Activated CD8-positive, alpha-beta T cell treated with anti-CD3 and anti-CD28 coated beads for 36 hours (primary cell): ENCODE results near the gene SEPTIN10. TPM values are rescaled to one million over a fixed set of nuclear protein-coding genes. Genes with fewer than 3 reads are reported as not detected.

Experiments
- ATAC-seq: fragments of 200-7000 bp; cut with Tn5 transposase; one replicate; pipeline ENCODE4 v1.10.0; 2021; ENCODE audit warnings: mild to moderate bottlenecking, moderate library complexity
- CTCF ChIA-PET: fragments of 350-600 bp; sonication (Branson Sonifier 250); formaldehyde crosslinking; loops from one replicate; lab custom pipeline; 2021; ENCODE audit warnings: antibody characterized with exemption; lab: Charles Lee
- POLR2A ChIA-PET: fragments of 350-600 bp; sonication (Branson Sonifier 250); formaldehyde crosslinking; loops from one replicate; lab custom pipeline; 2021; ENCODE audit warnings: antibody characterized with exemption; lab: Charles Lee
- DNase-seq: peaks from one replicate; pipeline ENCODE4 v3.0.0-alpha.2; 2020
- H3K27ac Mint-ChIP-seq: one replicate; pipeline ENCODE4 v1.8.0; 2021; ENCODE audit warnings: mild to moderate bottlenecking, mixed read lengths
- H3K27me3 Mint-ChIP-seq: one replicate; pipeline ENCODE4 v1.8.0; 2021; ENCODE audit warnings: mixed read lengths
- H3K36me3 Mint-ChIP-seq: one replicate; pipeline ENCODE4 v1.8.0; 2021; ENCODE audit warnings: low read depth, mixed read lengths
- H3K4me1 Mint-ChIP-seq: one replicate; pipeline ENCODE4 v1.8.0; 2021; ENCODE audit warnings: low read depth, mixed read lengths
- H3K4me3 Mint-ChIP-seq: one replicate; pipeline ENCODE4 v1.8.0; 2021; ENCODE audit warnings: mild to moderate bottlenecking, moderate library complexity, mixed read lengths
- H3K9me3 Mint-ChIP-seq: one replicate; pipeline ENCODE4 v1.8.0; 2021; ENCODE audit warnings: mixed read lengths
- CTCF ChIP-seq: fragments of 200-600 bp; IDR thresholded peaks from one replicate; pipeline ENCODE4 v1.8.0; 2022; ENCODE audit warnings: antibody characterized with exemption, mild to moderate bottlenecking
- intact Hi-C: fragments of 100-400 bp; cut with micrococcal nuclease; formaldehyde crosslinking; loops from one replicate; pipeline ENCODE4 v1.10.0; 2022
- total RNA-seq, 2 experiments: library from RNA; stranded (reverse); gene quantifications; one replicate each; pipeline ENCODE4 v1.2.3, GENCODE V29; 2021

Gene SEPTIN10
- total RNA-seq, 2 experiments from 2014 or later, result 0.49 to 0.86 TPM

GRCh38 chr2:109609352-109610024 is 4.3 kb downstream of the SEPTIN10 start:
- ChIA-PET CTCF (interaction anchor here (1.9 kb wide), 1 partner anchor 64 kb away, joined by 6 read pairs; no protein-coding TSS in a partner anchor), POLR2A (no interaction called here)
- Mint-ChIP-seq H3K9me3 (peaks cover 6% of the 10 kb centered on the region), H3K36me3 (peaks cover 2% of the 10 kb centered on the region), H3K27me3 (peaks cover 53% of the 10 kb centered on the region), H3K4me1 (peaks cover 14% of the 10 kb centered on the region), H3K4me3 (no peak overlapping the region), H3K27ac (no peak overlapping the region)
- no peak for TF ChIP-seq CTCF
- intact Hi-C loops, result no loop called here
- no peak for DNase-seq
- ATAC-seq, result no peak

- H3K9me3 Mint-ChIP-seq, result peaks cover 4% of the 10 kb centered on the region
- H3K4me3 Mint-ChIP-seq, result no peak overlapping the region
- DNase-seq, result no peak
- ChIA-PET POLR2A (no interaction called here), CTCF (interaction anchor here (1.0 to 1.5 kb wide), 2 partner anchors 61 to 98 kb away, joined by 3 to 4 read pairs; no protein-coding TSS in a partner anchor)
- H3K36me3 Mint-ChIP-seq, result no peaks in the 10 kb centered on the region
- peaks cover 6% of the 10 kb centered on the region for H3K4me1 Mint-ChIP-seq
- H3K27me3 Mint-ChIP-seq, result peaks cover 48% of the 10 kb centered on the region
- intact Hi-C loops, result no loop called here
- no peak for ATAC-seq
- H3K27ac Mint-ChIP-seq, result no peak overlapping the region
- no peak for TF ChIP-seq CTCF
Observed at GRCh38 chr2:109607766-109608165, 6.0 kb downstream of the SEPTIN10 start.

GRCh38 chr2:109604597-109604996 is 9.2 kb downstream of the SEPTIN10 start:
- TF ChIP-seq CTCF, result no peak
- DNase-seq, result no peak
- intact Hi-C loops, result no loop called here
- ChIA-PET POLR2A (no interaction called here), CTCF (no interaction called here)
- no peak for ATAC-seq
- peaks cover 36% of the 10 kb centered on the region for H3K27me3 Mint-ChIP-seq
- H3K4me3 Mint-ChIP-seq, result no peak overlapping the region
- peaks cover 5% of the 10 kb centered on the region for H3K4me1 Mint-ChIP-seq
- no peaks in the 10 kb centered on the region for H3K36me3 Mint-ChIP-seq
- peaks cover 1% of the 10 kb centered on the region for H3K9me3 Mint-ChIP-seq
- no peak overlapping the region for H3K27ac Mint-ChIP-seq

- Mint-ChIP-seq H3K27ac (no peak overlapping the region), H3K9me3 (no peaks in the 10 kb centered on the region), H3K4me1 (no peaks in the 10 kb centered on the region), H3K4me3 (no peak overlapping the region), H3K36me3 (no peaks in the 10 kb centered on the region), H3K27me3 (peaks cover 27% of the 10 kb centered on the region)
- ATAC-seq, result no peak
- CTCF ChIA-PET, result interaction anchor here (0.6 kb wide), 1 partner anchor 17 kb away, joined by 3 read pairs; no protein-coding TSS in a partner anchor
- intact Hi-C loops, result no loop called here
- no peak for DNase-seq
- TF ChIP-seq CTCF, result no peak
- POLR2A ChIA-PET, result no interaction called here
Observed at GRCh38 chr2:109602617-109603188, 11.1 kb downstream of the SEPTIN10 start.

- Mint-ChIP-seq H3K4me3 (no peak overlapping the region), H3K36me3 (no peaks in the 10 kb centered on the region), H3K27ac (no peak overlapping the region), H3K9me3 (no peaks in the 10 kb centered on the region), H3K4me1 (no peaks in the 10 kb centered on the region), H3K27me3 (peaks cover 25% of the 10 kb centered on the region)
- ChIA-PET POLR2A (no interaction called here), CTCF (interaction anchor here (1.3 kb wide), 1 partner anchor 11 kb away, joined by 4 read pairs; no protein-coding TSS in a partner anchor)
- DNase-seq (no peak), ATAC-seq (no peak)
- intact Hi-C loops, result no loop called here
- no peak for TF ChIP-seq CTCF
Observed at GRCh38 chr2:109601783-109602182, 12.0 kb downstream of the SEPTIN10 start.
